H1 (cell line): ENCODE results near the gene MLF1. TPM values are rescaled to one million over a fixed set of nuclear protein-coding genes. Genes with fewer than 3 reads are reported as not detected.

ENCODE experiments used
- CTCF ChIA-PET: fragments of 300-600 bp; sonication (Branson Sonifier 250); formaldehyde crosslinking; loops from one replicate; lab custom pipeline; 2021; ENCODE audit not compliant: partially characterized antibody; lab: Charles Lee
- POLR2A ChIA-PET: fragments of 300-600 bp; sonication (Branson Sonifier 250); formaldehyde crosslinking; loops from one replicate; lab custom pipeline; 2021; ENCODE audit warnings: inconsistent platforms; ENCODE audit not compliant: partially characterized antibody; lab: Charles Lee
- DNase-seq, 2 experiments: peaks; one replicate each; pipeline versions ENCODE4 v3.0.0 to v3.0.0-alpha.2; 2010 to 2022; ENCODE audit warnings: low spot score in 2 of 2, low read depth in 1 of 2, mixed read lengths in 1 of 2
- FAIRE-seq: peaks from 2 replicates; lab custom pipeline; 2011; peaks lifted over from hg19 to GRCh38; lab: Jason Lieb, UNC
- H2AFZ ChIP-seq: 2 replicates; pipeline ENCODE4 v1.8.1; 2012; ENCODE audit warnings: low read length, inconsistent platforms
- H2AK5ac ChIP-seq: 2 replicates; pipeline ENCODE4 v1.6.1; 2013; ENCODE audit warnings: low read depth, low read length
- H2BK120ac ChIP-seq: replicated peaks from 2 replicates; pipeline ENCODE3; 2013; ENCODE audit warnings: low read depth, low read length, inconsistent platforms
- H2BK12ac ChIP-seq: 2 replicates; pipeline ENCODE4 v1.6.1; 2013; ENCODE audit warnings: low read depth, low read length
- H2BK15ac ChIP-seq: 2 replicates; pipeline ENCODE4 v1.6.1; 2013; ENCODE audit warnings: low read length
- H2BK20ac ChIP-seq: 2 replicates; pipeline ENCODE4 v1.6.1; 2013; ENCODE audit warnings: low read length
- H2BK5ac ChIP-seq: 2 replicates; pipeline ENCODE4 v1.6.1; 2013; ENCODE audit warnings: low read depth, low read length
- H3K14ac ChIP-seq: 2 replicates; pipeline ENCODE4 v1.6.1; 2013; ENCODE audit warnings: inconsistent platforms; ENCODE audit not compliant: insufficient read length
- H3K18ac ChIP-seq: 2 replicates; pipeline ENCODE4 v1.6.1; 2013; ENCODE audit warnings: low read length; ENCODE audit errors: extremely low read depth
- H3K23ac ChIP-seq: 2 replicates; pipeline ENCODE4 v1.6.1; 2013; ENCODE audit warnings: inconsistent platforms; ENCODE audit not compliant: insufficient read length
- H3K23me2 ChIP-seq: 2 replicates; pipeline ENCODE4 v1.6.1; 2013; ENCODE audit warnings: low read depth, low read length
- H3K27ac ChIP-seq: 2 replicates; pipeline ENCODE4 v1.6.1; 2011; ENCODE audit warnings: low read depth, low read length, inconsistent platforms
- H3K27me3 ChIP-seq, 4 experiments: replicated peaks in 1 of 4; 1 replicate in 1 of 4; 2 replicates in 3 of 4; pipeline versions ENCODE4 v1.6.1 to v1.8.1; 2011 to 2013; ENCODE audit warnings: low read length in 3 of 4, mild to moderate bottlenecking in 3 of 4, inconsistent platforms in 2 of 4, mixed read lengths in 2 of 4, moderate library complexity in 1 of 4; ENCODE audit not compliant: control insufficient read depth in 3 of 4, insufficient read depth in 3 of 4; ENCODE audit errors: extremely low read depth in 1 of 4
- H3K36me3 ChIP-seq, 4 experiments: 2 replicates each; pipeline versions ENCODE4 v1.6.1 to v1.8.1; 2011 to 2013; ENCODE audit warnings: mild to moderate bottlenecking in 4 of 4, low read length in 3 of 4, moderate library complexity in 2 of 4, control low read depth in 1 of 4, inconsistent platforms in 1 of 4; ENCODE audit not compliant: insufficient read depth in 4 of 4, control insufficient read depth in 2 of 4
- H3K4ac ChIP-seq: replicated peaks from 2 replicates; pipeline ENCODE3; 2013; ENCODE audit warnings: low read length, low read depth, mixed read lengths, inconsistent platforms; ENCODE audit not compliant: insufficient read length
- H3K4me1 ChIP-seq, 4 experiments: replicated peaks in 1 of 4; 1 replicate in 1 of 4; 2 replicates in 3 of 4; pipeline versions ENCODE4 v1.6.1 to v1.8.1; 2011 to 2013; ENCODE audit warnings: low read length in 3 of 4, inconsistent platforms in 2 of 4, mixed read lengths in 1 of 4; ENCODE audit not compliant: insufficient read depth in 4 of 4, control insufficient read depth in 3 of 4
- H3K4me2 ChIP-seq, 2 experiments: 2 replicates each; pipeline versions ENCODE4 v1.6.1 to v1.8.1; 2011 to 2013; ENCODE audit warnings: low read depth in 2 of 2, low read length in 2 of 2, control low read depth in 1 of 2, inconsistent platforms in 1 of 2, mild to moderate bottlenecking in 1 of 2; ENCODE audit not compliant: insufficient read depth in 1 of 2
- H3K4me3 ChIP-seq, 4 experiments: fragments of 200-600, 300-600 bp in 1 of 4; sonication (generic), shearing (Covaris generic), sonication (Bioruptor Twin) in 1 of 4; 2 replicates each; pipeline versions ENCODE4 v1.5.1 to v1.8.1; 2011 to 2016; ENCODE audit warnings: low read length in 4 of 4, low read depth in 3 of 4, control low read depth in 2 of 4, inconsistent platforms in 2 of 4, mild to moderate bottlenecking in 2 of 4, mixed read lengths in 1 of 4, moderate library complexity in 1 of 4; ENCODE audit not compliant: insufficient read depth in 2 of 4; ENCODE audit errors: extremely low read depth in 1 of 4
- H3K56ac ChIP-seq: replicated peaks from 2 replicates; pipeline ENCODE3; 2013; ENCODE audit warnings: low read depth, mild to moderate bottlenecking, mixed read lengths, low read length, inconsistent platforms; ENCODE audit not compliant: insufficient read length
- H3K79me1 ChIP-seq: 2 replicates; pipeline ENCODE4 v1.6.1; 2013; ENCODE audit warnings: low read depth, low read length, control low read depth
- H3K79me2 ChIP-seq, 2 experiments: 2 replicates each; pipeline versions ENCODE4 v1.6.1 to v1.8.1; 2012 to 2013; ENCODE audit warnings: low read length in 2 of 2, mild to moderate bottlenecking in 2 of 2, inconsistent platforms in 1 of 2; ENCODE audit not compliant: insufficient read depth in 2 of 2, control insufficient read depth in 1 of 2
- H3K9ac ChIP-seq, 4 experiments: replicated peaks in 1 of 4; 1 replicate in 1 of 4; 2 replicates in 3 of 4; pipeline versions ENCODE4 v1.6.1 to v1.8.1; 2011 to 2013; ENCODE audit warnings: low read depth in 3 of 4, low read length in 3 of 4, control low read depth in 2 of 4, mild to moderate bottlenecking in 2 of 4, moderate library complexity in 2 of 4, inconsistent platforms in 1 of 4; ENCODE audit errors: extremely low read depth in 1 of 4
- H3K9me3 ChIP-seq, 2 experiments: 2 replicates each; pipeline versions ENCODE4 v1.6.1 to v1.8.1; 2012 to 2013; ENCODE audit warnings: mild to moderate bottlenecking in 2 of 2, moderate library complexity in 2 of 2, control low read depth in 1 of 2, inconsistent platforms in 1 of 2, low read depth in 1 of 2, low read length in 1 of 2, mixed read lengths in 1 of 2; ENCODE audit not compliant: insufficient read depth in 2 of 2
- H4K20me1 ChIP-seq, 2 experiments: replicated peaks in 1 of 2; 2 replicates each; pipeline versions ENCODE3 to v1.8.1; 2011 to 2013; ENCODE audit warnings: inconsistent platforms in 2 of 2, low read length in 2 of 2, mild to moderate bottlenecking in 1 of 2; ENCODE audit not compliant: insufficient read depth in 2 of 2, control insufficient read depth in 1 of 2
- H4K5ac ChIP-seq: 2 replicates; pipeline ENCODE4 v1.6.1; 2013; ENCODE audit warnings: low read length, low read depth, mixed read lengths, inconsistent platforms; ENCODE audit not compliant: insufficient read length
- H4K8ac ChIP-seq: 2 replicates; pipeline ENCODE4 v1.8.0; 2013; ENCODE audit warnings: mild to moderate bottlenecking, moderate library complexity, low read length, inconsistent platforms; ENCODE audit not compliant: insufficient read depth; ENCODE audit errors: extremely low read depth
- H4K91ac ChIP-seq: replicated peaks from 2 replicates; pipeline ENCODE3; 2013; ENCODE audit warnings: low read length, mixed read lengths, inconsistent platforms; ENCODE audit not compliant: insufficient read length
- HDAC6 ChIP-seq: IDR thresholded peaks from one replicate; pipeline ENCODE4 v1.7.1; 2012; ENCODE audit warnings: low read depth, mild to moderate bottlenecking, inconsistent platforms, low read length, moderate library complexity
- SAP30 ChIP-seq: fragments of 300-600 bp; sonication (generic); IDR thresholded peaks from 2 replicates; pipeline ENCODE4 v1.7.1; 2012; ENCODE audit warnings: low read length, moderate library complexity, mild to moderate bottlenecking, inconsistent platforms; ENCODE audit not compliant: insufficient read depth, insufficient replicate concordance
- TAF1 ChIP-seq: IDR thresholded peaks from 2 replicates; pipeline ENCODE4 v1.6.1; 2011; ENCODE audit warnings: mild to moderate bottlenecking, low read depth, low read length
- WGBS, 2 experiments: shearing (Covaris generic) in 1 of 2; methylation state at CpG; one replicate each; pipeline versions ENCODE4 v1.1.6 to v1.1.7; 2013 to 2015; ENCODE audit warnings: low lambda C conversion rate in 2 of 2, mixed read lengths in 2 of 2, inconsistent platforms in 1 of 2, low coverage in 1 of 2, missing lambda C conversion rate in 1 of 2; ENCODE audit not compliant: insufficient replicate concordance in 2 of 2, insufficient coverage in 1 of 2, insufficient read length in 1 of 2; ENCODE audit errors: extremely low coverage in 1 of 2, missing lambda C conversion rate in 1 of 2; 5-methylcytosine and 5-hydroxymethylcytosine counted together
- polyA plus RNA-seq, 7 experiments: library from polyadenylated mRNA; depleted of rRNA in 3 of 7; stranded (reverse) in 5 of 7; unstranded in 2 of 7; fragments of >200 nt in 5 of 7; fragments of 200-250 nt in 2 of 7; gene quantifications; 1 replicate in 5 of 7; 2 replicates in 1 of 7; 4 replicates in 1 of 7; pipeline versions ENCODE4 v1.2.1 to v1.2.3, GENCODE V29; 2011 to 2013; ENCODE audit warnings: missing spikeins in 2 of 7, mixed read lengths in 2 of 7
- total RNA-seq: library from RNA; stranded (reverse); fragmentation: NEBNext Ultra II Directional; extraction: Animal tissue kit (Norgen Biotek cat#: 25700); gene quantifications from 2 replicates; pipeline ENCODE4 v1.2.1, GENCODE V29; 2021

Gene MLF1
- total and polyA plus RNA-seq, 2 of the 8 experiments (the other 6 are each of a cell fraction or from before 2014, with no cell fraction given), result 13.4 to 48.9 TPM

DNA sequence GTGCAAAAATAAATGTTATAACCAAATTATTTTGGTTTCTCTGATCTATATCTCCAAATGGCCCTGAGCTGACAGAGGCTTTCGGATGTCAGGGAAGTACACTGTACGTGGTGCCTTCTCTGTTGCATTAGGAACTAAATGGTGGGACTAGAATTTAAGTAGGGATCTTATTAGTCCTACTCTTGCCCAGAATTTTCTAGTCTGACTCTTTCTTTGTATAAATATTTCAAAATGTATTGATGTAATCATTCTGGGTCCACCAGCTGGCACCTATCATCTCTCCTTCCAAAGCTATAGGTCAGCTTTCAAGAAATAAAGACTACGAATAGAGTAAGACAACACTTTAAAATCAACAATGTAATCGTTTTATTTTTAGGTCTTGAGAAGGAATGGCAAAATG is 22.3 kb upstream of the MLF1 start:
- 91% methylated on average over 4 of the region's 4 CpGs; no CpG with 5 or more reads in 1 of the 2 experiments for WGBS, 2 experiments
- FAIRE-seq, result no peak
- TF ChIP-seq HDAC6, result no peak
- no peak for TF ChIP-seq SAP30
- no peak for TF ChIP-seq TAF1
- TF ChIP-seq, all 59 proteins: peak for 0

More for the DNA sequence above, 22.3 kb upstream of the MLF1 start:
- no peak overlapping the region for H3K27ac ChIP-seq
- H2BK20ac ChIP-seq, result no peak overlapping the region
- H3K18ac ChIP-seq, result no peak overlapping the region
- H4K8ac ChIP-seq, result no peak overlapping the region
- no peak overlapping the region for H2BK12ac ChIP-seq
- no peak overlapping the region for H3K23ac ChIP-seq
- no peak overlapping the region for H4K5ac ChIP-seq
- no peaks in the 10 kb centered on the region for H3K36me3 ChIP-seq
- H4K91ac ChIP-seq, result no peak overlapping the region
- no peak overlapping the region for H2AFZ ChIP-seq
- ChIA-PET POLR2A (no interaction called here), CTCF (interaction anchor here (2.2 kb wide), 1 partner anchor 9 kb away, joined by 13 read pairs; no protein-coding TSS in a partner anchor)
- no peaks in the 10 kb centered on the region for H3K9me3 ChIP-seq
- H3K56ac ChIP-seq, result no peak overlapping the region
- no peaks in the 10 kb centered on the region for H3K4me1 ChIP-seq
- H3K4ac ChIP-seq, result no peak overlapping the region
- H2BK5ac ChIP-seq, result no peak overlapping the region
- H3K9ac ChIP-seq, result no peak overlapping the region
- H3K4me3 ChIP-seq, result no peak overlapping the region
- no peak overlapping the region for H2BK15ac ChIP-seq
- no peaks in the 10 kb centered on the region for H3K27me3 ChIP-seq
- H3K14ac ChIP-seq, result no peak overlapping the region
- no peaks in the 10 kb centered on the region for H3K79me1 ChIP-seq
- H3K4me2 ChIP-seq, result no peak overlapping the region
- H4K20me1 ChIP-seq, result no peaks in the 10 kb centered on the region
- no peak overlapping the region for H2BK120ac ChIP-seq
- H3K23me2 ChIP-seq, result no peaks in the 10 kb centered on the region
- H2AK5ac ChIP-seq, result no peak overlapping the region
- H3K79me2 ChIP-seq, result no peaks in the 10 kb centered on the region
- no peak for DNase-seq
